PFSK-1 (cell line): ENCODE measurements around the gene GARS1.

ENCODE experiments used
- POLR2AphosphoS5 ChIP-seq: IDR thresholded peaks from 2 replicates; pipeline ENCODE4 v1.6.1; 2012; ENCODE audit warnings: low read depth, mild to moderate bottlenecking, control low read depth, low read length, moderate library complexity
- SIN3A ChIP-seq: IDR thresholded peaks from 2 replicates; pipeline ENCODE4 v1.6.1; 2012; ENCODE audit warnings: mild to moderate bottlenecking, low read length, moderate library complexity, borderline replicate concordance; ENCODE audit not compliant: insufficient read depth
- TAF1 ChIP-seq: IDR thresholded peaks from 2 replicates; pipeline ENCODE4 v1.6.1; 2012; ENCODE audit warnings: low read length, control low read depth, borderline replicate concordance; ENCODE audit not compliant: insufficient read depth
- TF ChIP-seq, protein P1 (sequence below), 2 experiments: IDR thresholded peaks; 2 replicates each; pipeline versions ENCODE4 v1.6.1 to v1.8.0; 2011 to 2012; ENCODE audit warnings: low read depth in 2 of 2, low read length in 2 of 2, control low read depth in 1 of 2, inconsistent platforms in 1 of 2, mild to moderate bottlenecking in 1 of 2, moderate library complexity in 1 of 2; ENCODE audit not compliant: insufficient read depth in 1 of 2

DNA sequence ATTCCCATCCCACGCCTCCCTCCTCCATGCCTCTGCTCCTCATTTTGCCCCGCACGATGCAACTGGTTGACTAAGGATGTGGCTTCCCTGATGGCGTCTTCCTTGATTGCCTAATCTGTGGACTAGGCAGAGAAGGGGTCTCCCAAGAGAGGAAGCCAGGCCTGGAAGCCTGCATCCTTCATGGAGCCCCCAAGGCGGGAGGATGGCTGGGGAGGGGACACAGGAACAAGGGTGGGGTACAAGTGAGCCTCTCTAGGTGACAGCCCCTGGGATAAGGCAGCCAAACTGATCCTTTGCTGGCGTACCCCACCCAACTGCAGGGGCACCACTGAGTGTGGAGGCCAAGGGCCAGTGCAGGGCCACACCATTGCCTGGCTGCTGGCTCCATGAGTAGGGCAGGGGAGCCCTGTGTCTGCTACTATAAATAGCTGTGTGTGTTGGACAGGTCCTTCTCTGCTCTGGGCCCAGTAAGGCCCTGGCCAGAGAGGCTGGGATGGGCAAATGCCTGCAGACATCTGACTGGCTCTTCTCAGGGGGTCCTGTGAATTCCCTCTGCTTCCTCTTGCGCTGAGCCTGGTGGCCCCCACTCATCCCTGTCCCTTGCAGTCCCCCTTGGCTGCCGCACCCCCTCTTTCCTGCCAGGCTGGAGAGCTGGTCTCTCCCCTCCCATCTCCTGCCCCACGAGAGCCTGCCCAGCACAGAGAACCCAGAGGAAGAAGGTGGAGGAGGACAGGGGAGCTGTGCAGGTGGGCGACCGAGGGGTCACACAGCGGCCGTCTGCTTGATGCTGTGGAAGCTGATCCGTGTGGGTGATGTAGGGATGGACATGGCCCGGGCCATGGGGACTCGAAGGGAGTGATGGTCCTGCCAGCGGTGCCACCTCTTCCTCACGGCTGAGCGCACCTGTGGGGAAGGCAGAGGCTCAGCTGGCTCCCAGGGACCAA lies 58.3 kb downstream of the GARS1 start:
- TF ChIP-seq, protein P1, sequence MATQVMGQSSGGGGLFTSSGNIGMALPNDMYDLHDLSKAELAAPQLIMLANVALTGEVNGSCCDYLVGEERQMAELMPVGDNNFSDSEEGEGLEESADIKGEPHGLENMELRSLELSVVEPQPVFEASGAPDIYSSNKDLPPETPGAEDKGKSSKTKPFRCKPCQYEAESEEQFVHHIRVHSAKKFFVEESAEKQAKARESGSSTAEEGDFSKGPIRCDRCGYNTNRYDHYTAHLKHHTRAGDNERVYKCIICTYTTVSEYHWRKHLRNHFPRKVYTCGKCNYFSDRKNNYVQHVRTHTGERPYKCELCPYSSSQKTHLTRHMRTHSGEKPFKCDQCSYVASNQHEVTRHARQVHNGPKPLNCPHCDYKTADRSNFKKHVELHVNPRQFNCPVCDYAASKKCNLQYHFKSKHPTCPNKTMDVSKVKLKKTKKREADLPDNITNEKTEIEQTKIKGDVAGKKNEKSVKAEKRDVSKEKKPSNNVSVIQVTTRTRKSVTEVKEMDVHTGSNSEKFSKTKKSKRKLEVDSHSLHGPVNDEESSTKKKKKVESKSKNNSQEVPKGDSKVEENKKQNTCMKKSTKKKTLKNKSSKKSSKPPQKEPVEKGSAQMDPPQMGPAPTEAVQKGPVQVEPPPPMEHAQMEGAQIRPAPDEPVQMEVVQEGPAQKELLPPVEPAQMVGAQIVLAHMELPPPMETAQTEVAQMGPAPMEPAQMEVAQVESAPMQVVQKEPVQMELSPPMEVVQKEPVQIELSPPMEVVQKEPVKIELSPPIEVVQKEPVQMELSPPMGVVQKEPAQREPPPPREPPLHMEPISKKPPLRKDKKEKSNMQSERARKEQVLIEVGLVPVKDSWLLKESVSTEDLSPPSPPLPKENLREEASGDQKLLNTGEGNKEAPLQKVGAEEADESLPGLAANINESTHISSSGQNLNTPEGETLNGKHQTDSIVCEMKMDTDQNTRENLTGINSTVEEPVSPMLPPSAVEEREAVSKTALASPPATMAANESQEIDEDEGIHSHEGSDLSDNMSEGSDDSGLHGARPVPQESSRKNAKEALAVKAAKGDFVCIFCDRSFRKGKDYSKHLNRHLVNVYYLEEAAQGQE (IDR thresholded peaks at IDR 0.05; ENCODE audit: insufficient read depth in 1 of 2, low read depth in 2 of 2, low read length in 2 of 2): no peak
- TF ChIP-seq TAF1: no peak
- TF ChIP-seq POLR2AphosphoS5: no peak
- TF ChIP-seq SIN3A: no peak
